GM18502 (cell line): Measurements from ENCODE around the gene ZBTB40.

Source experiments
- ATAC-seq: cut with Tn5 transposase; IDR thresholded peaks from one replicate; pipeline ENCODE4 v1.9.1; 2021; ENCODE audit warnings: mild to moderate bottlenecking; ENCODE audit not compliant: unreplicated experiment, poor library complexity

ZBTB40 gene

GRCh38 chr1:22428672-22429071 lies 23.0 kb upstream of the ZBTB40 start:
- ATAC-seq: no peak

- ATAC-seq: no peak
Measured at GRCh38 chr1:22431965-22432364, 19.7 kb upstream of the ZBTB40 start.

GRCh38 chr1:22434717-22435116 lies 16.9 kb upstream of the ZBTB40 start:
- no peak for ATAC-seq

- no peak for ATAC-seq
Measured at GRCh38 chr1:22436948-22437347, 14.7 kb upstream of the ZBTB40 start.

- no peak for ATAC-seq
Measured at GRCh38 chr1:22437573-22437972, 14.1 kb upstream of the ZBTB40 start.

- no peak for ATAC-seq
Measured at GRCh38 chr1:22440582-22440981, 11.1 kb upstream of the ZBTB40 start.

- ATAC-seq: no peak
Measured at GRCh38 chr1:22442212-22442894, 9.3 kb upstream of the ZBTB40 start.

- ATAC-seq: no peak
Measured at GRCh38 chr1:22443332-22443731, 8.3 kb upstream of the ZBTB40 start.

- ATAC-seq: no peak
Measured at GRCh38 chr1:22444856-22445255, 6.8 kb upstream of the ZBTB40 start.

- ATAC-seq: no peak
Measured at GRCh38 chr1:22447621-22448111, 4.0 kb upstream of the ZBTB40 start.

GRCh38 chr1:22449636-22450035 lies 2.0 kb upstream of the ZBTB40 start:
- no peak for ATAC-seq

- ATAC-seq: no peak
Measured at GRCh38 chr1:22450351-22451021, 1.2 kb upstream of the ZBTB40 start.

GRCh38 chr1:22452481-22452957 lies 868 bp downstream of the ZBTB40 start:
- peak; percentile 30 for ATAC-seq

GRCh38 chr1:22453181-22453580 lies 1.5 kb downstream of the ZBTB40 start:
- no peak for ATAC-seq

GRCh38 chr1:22454476-22455056 lies 2.9 kb downstream of the ZBTB40 start:
- no peak for ATAC-seq

- ATAC-seq: no peak
Measured at GRCh38 chr1:22457345-22457744, 5.7 kb downstream of the ZBTB40 start.

GRCh38 chr1:22457836-22458235 lies 6.2 kb downstream of the ZBTB40 start:
- ATAC-seq: no peak

GRCh38 chr1:22461100-22461499 lies 9.4 kb downstream of the ZBTB40 start:
- ATAC-seq: no peak

- ATAC-seq: no peak
Measured at GRCh38 chr1:22461678-22462527, 10.3 kb downstream of the ZBTB40 start.

- no peak for ATAC-seq
Measured at GRCh38 chr1:22462928-22463327, 11.3 kb downstream of the ZBTB40 start.
